A549 (cell line): ENCODE data around the gene MAG. TPM values are rescaled to one million over a fixed set of nuclear protein-coding genes. Genes with fewer than 3 reads are reported as not detected.

Experiments
- ATAC-seq, 2 experiments: fragments of 200-7000 bp in 1 of 2; fragments of >200 bp in 1 of 2; cut with Nextera tagmentation in 1 of 2; cut with Tn5 transposase in 1 of 2; 3 replicates each; pipeline versions ENCODE4 v1.8.0 to v1.9.1; 2018 to 2020; ENCODE audit warnings: mild to moderate bottlenecking in 1 of 2, moderate library complexity in 1 of 2
- CTCF ChIA-PET: fragments of 300-600 bp; sonication (Branson Sonifier 250); formaldehyde crosslinking; extraction: SDS; loops from one replicate; lab custom pipeline; 2021; ENCODE audit warnings: antibody characterized with exemption, inconsistent platforms; lab: Yijun Ruan, JAX
- POLR2A ChIA-PET: fragments of 350-600 bp; formaldehyde crosslinking; extraction: SDS; loops from one replicate; lab custom pipeline; 2021; ENCODE audit warnings: antibody characterized with exemption, inconsistent platforms; lab: Yijun Ruan, JAX
- DNase-seq, 2 experiments: peaks; one replicate each; pipeline versions ENCODE4 v3.0.0 to v3.0.0-alpha.2; 2011 to 2016; ENCODE audit warnings: low read depth in 1 of 2, low spot score in 1 of 2
- FAIRE-seq: peaks from 2 replicates; lab custom pipeline; 2011; peaks lifted over from hg19 to GRCh38; lab: Jason Lieb, UNC
- H3K27ac ChIP-seq, 2 experiments: fragments of >200 bp; sonication (Bioruptor Twin); formaldehyde crosslinking; 3 replicates each; pipeline ENCODE4 v1.5.1; 2016 to 2017
- H3K4me1 ChIP-seq: fragments of >200 bp; sonication (Bioruptor Twin); formaldehyde crosslinking; 3 replicates; pipeline ENCODE4 v1.6.1; 2016
- H3K4me2 ChIP-seq: fragments of >200 bp; sonication (Bioruptor Twin); formaldehyde crosslinking; 3 replicates; pipeline ENCODE4 v1.6.1; 2016
- H3K4me3 ChIP-seq: fragments of >200 bp; sonication (Bioruptor Twin); formaldehyde crosslinking; 3 replicates; pipeline ENCODE4 v1.5.1; 2016
- H3K9me3 ChIP-seq: fragments of >200 bp; sonication (Bioruptor Twin); formaldehyde crosslinking; 3 replicates; pipeline ENCODE4 v1.6.1; 2016
- CBX2 ChIP-seq: fragments of 200-600 bp; sonication (generic); IDR thresholded peaks from 2 replicates; pipeline ENCODE4 v1.6.1; 2016; ENCODE audit warnings: low read depth, mild to moderate bottlenecking, borderline replicate concordance
- CBX8 ChIP-seq: fragments of 200-600 bp; sonication (generic); IDR thresholded peaks from 2 replicates; pipeline ENCODE4 v1.6.1; 2016
- CEBPB ChIP-seq, 2 experiments: fragments of >200 bp in 1 of 2; sonication (Bioruptor Twin) in 1 of 2; formaldehyde crosslinking in 1 of 2; IDR thresholded peaks; 2 replicates each; pipeline ENCODE4 v1.6.1; 2012 to 2016
- EP300 ChIP-seq, 2 experiments: fragments of >200 bp; sonication (Bioruptor Twin); formaldehyde crosslinking; IDR thresholded peaks; 2 replicates in 1 of 2; 3 replicates in 1 of 2; pipeline ENCODE4 v1.6.1; 2016 to 2017
- ESRRA ChIP-seq: fragments of 150-350 bp; IDR thresholded peaks from 2 replicates; pipeline ENCODE4 v1.6.1; 2014; ENCODE audit warnings: mild to moderate bottlenecking, low read length, borderline replicate concordance
- FOSL2 ChIP-seq, 2 experiments: fragments of 450-650 bp in 1 of 2; fragments of >200 bp in 1 of 2; sonication (Bioruptor Twin) in 1 of 2; formaldehyde crosslinking; IDR thresholded peaks; 2 replicates each; pipeline versions ENCODE4 v1.5.0 to v1.6.1; 2016 to 2020; ENCODE audit warnings: mild to moderate bottlenecking in 1 of 2, moderate library complexity in 1 of 2
- HES2 ChIP-seq: fragments of >200 bp; sonication (Bioruptor Twin); formaldehyde crosslinking; IDR thresholded peaks from 2 replicates; pipeline ENCODE4 v1.6.1; 2016
- HEYL ChIP-seq: fragments of 250-450 bp; sonication (Bioruptor Pico); IDR thresholded peaks from 2 replicates; pipeline ENCODE4 v1.8.0; 2021; ENCODE audit warnings: mild to moderate bottlenecking, moderate library complexity
- HMGXB4 ChIP-seq: fragments of 250-450 bp; sonication (Bioruptor Pico); IDR thresholded peaks from 2 replicates; pipeline ENCODE4 v1.5.0; 2021; ENCODE audit warnings: mild to moderate bottlenecking, moderate library complexity, borderline replicate concordance
- HOXB13 ChIP-seq: fragments of 250-450 bp; sonication (Bioruptor Pico); IDR thresholded peaks from 2 replicates; pipeline ENCODE4 v1.5.0; 2020; ENCODE audit warnings: low read depth, mild to moderate bottlenecking, moderate library complexity
- JUNB ChIP-seq: fragments of >200 bp; sonication (Bioruptor Twin); formaldehyde crosslinking; IDR thresholded peaks from 2 replicates; pipeline ENCODE4 v1.6.1; 2016
- KDM1A ChIP-seq: fragments of 200-600 bp; sonication (generic); IDR thresholded peaks from 2 replicates; pipeline ENCODE4 v1.6.1; 2016; ENCODE audit warnings: low read depth, mild to moderate bottlenecking
- MAFK ChIP-seq: fragments of 450-650 bp; IDR thresholded peaks from 2 replicates; pipeline ENCODE4 v1.6.1; 2014; ENCODE audit not compliant: partially characterized antibody
- MAX ChIP-seq: IDR thresholded peaks from 2 replicates; pipeline ENCODE4 v1.6.1; 2012
- MAZ ChIP-seq: fragments of 150-350 bp; IDR thresholded peaks from 2 replicates; pipeline ENCODE4 v1.6.1; 2014; ENCODE audit warnings: antibody characterized with exemption, low read depth, low read length, borderline replicate concordance
- PHF8 ChIP-seq: fragments of 200-600 bp; sonication (generic); IDR thresholded peaks from 2 replicates; pipeline ENCODE4 v1.6.1; 2016; ENCODE audit warnings: low read depth, mild to moderate bottlenecking, antibody characterized with exemption, moderate library complexity, borderline replicate concordance
- POLR2A ChIP-seq: IDR thresholded peaks from 2 replicates; pipeline ENCODE4 v1.6.1; 2012; ENCODE audit warnings: mild to moderate bottlenecking, low read length
- RAD21 ChIP-seq, 2 experiments: fragments of >200 bp in 1 of 2; sonication (Bioruptor Twin) in 1 of 2; formaldehyde crosslinking in 1 of 2; IDR thresholded peaks in 1 of 2; conservative IDR thresholded peaks in 1 of 2; 2 replicates in 1 of 2; 3 replicates in 1 of 2; pipeline ENCODE4 v1.6.1; 2012 to 2018; ENCODE audit warnings: inconsistent platforms in 1 of 2
- RARB ChIP-seq: fragments of 250-450 bp; sonication (Bioruptor Pico); IDR thresholded peaks from 2 replicates; pipeline ENCODE4 v1.8.0; 2021; ENCODE audit warnings: mild to moderate bottlenecking, moderate library complexity
- RFX5 ChIP-seq: fragments of 450-650 bp; IDR thresholded peaks from 2 replicates; pipeline ENCODE4 v1.7.1; 2014; ENCODE audit warnings: antibody characterized with exemption, mild to moderate bottlenecking, moderate library complexity
- ZC3H11A ChIP-seq: fragments of 450-650 bp; IDR thresholded peaks from 2 replicates; pipeline ENCODE4 v1.6.1; 2014; ENCODE audit warnings: antibody characterized with exemption, mild to moderate bottlenecking
- WGBS: methylation state at CpG from one replicate; pipeline ENCODE4 v1.1.6; 2017; ENCODE audit errors: missing lambda C conversion rate; 5-methylcytosine and 5-hydroxymethylcytosine counted together
- polyA plus RNA-seq, 4 experiments: library from polyadenylated mRNA; depleted of rRNA in 3 of 4; stranded (reverse); fragments of >200 nt; fragmentation: RNase III in 1 of 4; extraction: RNeasy Plus Mini Kit Qiagen cat#74134 plus additional on column Dnase treatment in 1 of 4; gene quantifications; 2 replicates in 3 of 4; 3 replicates in 1 of 4; pipeline ENCODE4 v1.2.3, GENCODE V29; 2011 to 2017
- TF ChIP-seq, protein P1 (sequence below): fragments of 200-600 bp; sonication (generic); IDR thresholded peaks from 2 replicates; pipeline ENCODE4 v1.6.1; 2016; ENCODE audit warnings: antibody characterized with exemption, mild to moderate bottlenecking, moderate library complexity
- TF ChIP-seq, protein P2 (sequence below): fragments of >200 bp; sonication (Bioruptor Twin); formaldehyde crosslinking; IDR thresholded peaks from 3 replicates; pipeline ENCODE4 v1.5.1; 2016

The MAG gene
- polyA plus RNA-seq, 2 of the 4 experiments (the other 2 are of a cell fraction), result not detected

GRCh38 chr19:35287713-35288112, 4.2 kb upstream of the MAG start:
- ATAC-seq, result no peak
- no peaks in the 10 kb centered on the region for H3K4me1 ChIP-seq
- TF ChIP-seq RARB (no peak), CBX8 (no peak), HMGXB4 (CRISPR knock-in tag) (no peak), HES2 (no peak), JUNB (no peak), KDM1A (no peak), HOXB13 (CRISPR knock-in tag) (no peak), HEYL (CRISPR knock-in tag) (no peak), CBX2 (no peak), RFX5 (no peak), MAFK (no peak), RAD21 (conservative IDR thresholded peaks at IDR 0.05 in 1 of 2, IDR thresholded peaks at IDR 0.05 in 1 of 2) (no peak), ESRRA (no peak), PHF8 (no peak)
- TF ChIP-seq, protein P1, sequence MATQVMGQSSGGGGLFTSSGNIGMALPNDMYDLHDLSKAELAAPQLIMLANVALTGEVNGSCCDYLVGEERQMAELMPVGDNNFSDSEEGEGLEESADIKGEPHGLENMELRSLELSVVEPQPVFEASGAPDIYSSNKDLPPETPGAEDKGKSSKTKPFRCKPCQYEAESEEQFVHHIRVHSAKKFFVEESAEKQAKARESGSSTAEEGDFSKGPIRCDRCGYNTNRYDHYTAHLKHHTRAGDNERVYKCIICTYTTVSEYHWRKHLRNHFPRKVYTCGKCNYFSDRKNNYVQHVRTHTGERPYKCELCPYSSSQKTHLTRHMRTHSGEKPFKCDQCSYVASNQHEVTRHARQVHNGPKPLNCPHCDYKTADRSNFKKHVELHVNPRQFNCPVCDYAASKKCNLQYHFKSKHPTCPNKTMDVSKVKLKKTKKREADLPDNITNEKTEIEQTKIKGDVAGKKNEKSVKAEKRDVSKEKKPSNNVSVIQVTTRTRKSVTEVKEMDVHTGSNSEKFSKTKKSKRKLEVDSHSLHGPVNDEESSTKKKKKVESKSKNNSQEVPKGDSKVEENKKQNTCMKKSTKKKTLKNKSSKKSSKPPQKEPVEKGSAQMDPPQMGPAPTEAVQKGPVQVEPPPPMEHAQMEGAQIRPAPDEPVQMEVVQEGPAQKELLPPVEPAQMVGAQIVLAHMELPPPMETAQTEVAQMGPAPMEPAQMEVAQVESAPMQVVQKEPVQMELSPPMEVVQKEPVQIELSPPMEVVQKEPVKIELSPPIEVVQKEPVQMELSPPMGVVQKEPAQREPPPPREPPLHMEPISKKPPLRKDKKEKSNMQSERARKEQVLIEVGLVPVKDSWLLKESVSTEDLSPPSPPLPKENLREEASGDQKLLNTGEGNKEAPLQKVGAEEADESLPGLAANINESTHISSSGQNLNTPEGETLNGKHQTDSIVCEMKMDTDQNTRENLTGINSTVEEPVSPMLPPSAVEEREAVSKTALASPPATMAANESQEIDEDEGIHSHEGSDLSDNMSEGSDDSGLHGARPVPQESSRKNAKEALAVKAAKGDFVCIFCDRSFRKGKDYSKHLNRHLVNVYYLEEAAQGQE, result no peak
- TF ChIP-seq, protein P2, sequence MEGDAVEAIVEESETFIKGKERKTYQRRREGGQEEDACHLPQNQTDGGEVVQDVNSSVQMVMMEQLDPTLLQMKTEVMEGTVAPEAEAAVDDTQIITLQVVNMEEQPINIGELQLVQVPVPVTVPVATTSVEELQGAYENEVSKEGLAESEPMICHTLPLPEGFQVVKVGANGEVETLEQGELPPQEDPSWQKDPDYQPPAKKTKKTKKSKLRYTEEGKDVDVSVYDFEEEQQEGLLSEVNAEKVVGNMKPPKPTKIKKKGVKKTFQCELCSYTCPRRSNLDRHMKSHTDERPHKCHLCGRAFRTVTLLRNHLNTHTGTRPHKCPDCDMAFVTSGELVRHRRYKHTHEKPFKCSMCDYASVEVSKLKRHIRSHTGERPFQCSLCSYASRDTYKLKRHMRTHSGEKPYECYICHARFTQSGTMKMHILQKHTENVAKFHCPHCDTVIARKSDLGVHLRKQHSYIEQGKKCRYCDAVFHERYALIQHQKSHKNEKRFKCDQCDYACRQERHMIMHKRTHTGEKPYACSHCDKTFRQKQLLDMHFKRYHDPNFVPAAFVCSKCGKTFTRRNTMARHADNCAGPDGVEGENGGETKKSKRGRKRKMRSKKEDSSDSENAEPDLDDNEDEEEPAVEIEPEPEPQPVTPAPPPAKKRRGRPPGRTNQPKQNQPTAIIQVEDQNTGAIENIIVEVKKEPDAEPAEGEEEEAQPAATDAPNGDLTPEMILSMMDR, result no peak
- DNase-seq, result no peak
- H3K4me3 ChIP-seq, result no peak overlapping the region
- no peaks in the 10 kb centered on the region for H3K9me3 ChIP-seq
- no peak for FAIRE-seq
- ChIA-PET CTCF (interaction anchor here (0.6 to 4.8 kb wide), 15 partner anchors 10 to 270 kb away, joined by 3 to 25 read pairs (median 4); partner anchors contain the start of gene USF2), POLR2A (interaction anchor here (0.6 to 1.0 kb wide), 2 partner anchors 10 to 19 kb away, joined by 3 read pairs; partner anchors contain the start of gene USF2)
- no peak overlapping the region for H3K27ac ChIP-seq
- H3K4me2 ChIP-seq, result no peak overlapping the region
- WGBS, result 80% methylated on average over 10 of the region's 10 CpGs

DNA sequence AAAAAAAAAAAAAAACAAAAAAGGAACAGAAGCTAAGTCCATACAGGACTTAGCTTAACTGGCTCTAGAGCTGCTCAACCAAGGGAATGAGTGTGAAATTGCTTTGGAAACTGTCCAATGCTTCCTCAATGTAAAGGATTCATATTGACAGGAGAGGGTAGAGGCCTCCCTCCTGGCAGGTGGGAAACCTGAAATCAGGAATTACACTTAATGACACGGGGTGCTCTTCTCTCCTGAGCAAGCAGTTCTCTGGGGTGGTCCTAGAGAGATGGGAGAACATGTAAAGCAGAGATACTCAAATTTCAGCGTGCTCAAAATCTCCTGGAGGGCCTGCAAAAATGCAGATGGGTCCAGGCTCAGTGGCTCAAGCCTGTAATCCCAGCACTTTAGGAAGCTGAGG, 3.6 kb upstream of the MAG start:
- ChIA-PET CTCF (interaction anchor here (0.6 to 4.8 kb wide), 12 partner anchors 9 to 222 kb away, joined by 3 to 27 read pairs (median 6); no protein-coding TSS in a partner anchor), POLR2A (interaction anchor here (0.5 to 0.6 kb wide), 3 partner anchors 20 to 416 kb away, joined by 3 to 5 read pairs (median 4); partner anchors contain the start of genes USF2 and ZBTB32)
- H3K9me3 ChIP-seq, result no peaks in the 10 kb centered on the region
- TF ChIP-seq MAX (no peak), POLR2A (no peak), RAD21 (conservative IDR thresholded peaks at IDR 0.05 in 1 of 2, IDR thresholded peaks at IDR 0.05 in 1 of 2) (no peak), HMGXB4 (CRISPR knock-in tag) (no peak), EP300 (IDR thresholded peaks at IDR 0.05) (no peak), FOSL2 (IDR thresholded peaks at IDR 0.05) (no peak), FOSL2 (CRISPR knock-in tag; IDR thresholded peaks at IDR 0.05) (no peak), HES2 (no peak), MAFK (no peak), ZC3H11A (no peak), JUNB (no peak), CEBPB (IDR thresholded peaks at IDR 0.05) (no peak), RARB (no peak), MAZ (no peak)
- TF ChIP-seq, protein P2, result no peak

More for the DNA sequence above, 3.6 kb upstream of the MAG start:
- FAIRE-seq (no peak), DNase-seq (no peak), ATAC-seq (no peak)
- no peak overlapping the region for H3K4me3 ChIP-seq
- H3K4me1 ChIP-seq, result no peaks in the 10 kb centered on the region
- 35% methylated on average over 2 of the region's 2 CpGs for WGBS
- H3K4me2 ChIP-seq, result no peak overlapping the region
- no peak overlapping the region for H3K27ac ChIP-seq
